GM19463 (cell line): Measurements from ENCODE around the gene TRIM32.
A peak's percentile ranks its signal among the peaks of the same experiment; 100 is the strongest.
"Not testable (repeated sequence)": the region's sequence is repeated elsewhere in the genome, so short reads cannot be mapped to it uniquely, and the experiment has no call there.

Experiments used
- ATAC-seq: cut with Tn5 transposase; IDR thresholded peaks from one replicate; pipeline ENCODE4 v1.9.1; 2021; ENCODE audit warnings: mild to moderate bottlenecking, moderate library complexity; ENCODE audit not compliant: unreplicated experiment

The TRIM32 gene

DNA sequence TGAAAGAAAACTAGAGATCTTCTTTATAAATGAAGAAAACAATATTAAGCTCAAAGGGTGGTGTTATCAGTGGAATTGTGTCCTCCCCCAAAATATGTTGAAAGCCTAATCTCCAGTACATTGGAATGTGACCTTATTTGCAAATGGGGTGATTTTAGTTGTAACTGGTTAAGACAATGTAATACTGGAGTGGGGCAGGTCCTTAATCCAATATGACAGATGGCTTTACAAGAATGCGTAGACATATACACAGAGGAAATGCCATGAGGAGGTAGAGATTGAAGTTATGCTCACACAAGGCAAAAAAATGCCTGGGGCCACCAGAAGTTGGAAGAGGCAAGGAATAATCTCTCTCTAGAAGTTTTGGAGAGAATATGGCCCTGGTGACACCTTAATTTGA is 13.7 kb upstream of the TRIM32 start:
- ATAC-seq = no peak

DNA sequence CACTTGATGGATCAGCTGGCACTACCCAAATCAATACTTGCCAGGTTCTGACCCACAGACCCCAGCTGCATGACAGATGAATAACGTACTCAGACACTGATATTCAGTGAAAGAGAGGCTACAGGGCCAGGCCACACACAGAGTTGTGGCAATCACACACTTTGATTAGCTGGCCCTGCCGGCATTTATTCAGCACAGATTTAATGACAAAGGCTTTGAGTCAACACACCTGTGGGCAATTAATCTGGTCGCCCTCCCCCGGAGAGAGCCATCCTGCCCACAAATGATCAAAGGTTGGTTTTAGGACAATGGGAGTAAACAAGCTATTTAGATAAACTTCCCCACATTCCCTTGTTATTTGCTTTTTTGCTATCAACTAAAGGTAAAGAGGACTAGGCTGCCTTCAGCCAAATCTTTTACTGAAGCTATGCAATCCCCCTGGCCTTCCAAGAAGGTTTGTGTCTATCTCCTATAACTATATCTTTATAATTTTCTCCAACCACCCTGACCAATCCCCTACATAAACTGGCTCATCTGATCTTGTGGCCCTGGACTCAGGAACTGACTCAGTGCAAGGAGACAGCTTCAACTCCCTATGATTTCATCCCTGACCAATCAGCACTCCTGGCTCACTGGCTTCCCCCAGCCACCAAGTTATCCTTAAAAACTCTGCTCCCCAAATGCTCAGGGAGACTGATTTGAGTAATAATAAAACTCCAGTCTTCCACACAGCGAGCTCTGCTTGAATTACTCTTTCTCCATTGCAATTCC is 12.7 kb upstream of the TRIM32 start:
- no peak for ATAC-seq

DNA sequence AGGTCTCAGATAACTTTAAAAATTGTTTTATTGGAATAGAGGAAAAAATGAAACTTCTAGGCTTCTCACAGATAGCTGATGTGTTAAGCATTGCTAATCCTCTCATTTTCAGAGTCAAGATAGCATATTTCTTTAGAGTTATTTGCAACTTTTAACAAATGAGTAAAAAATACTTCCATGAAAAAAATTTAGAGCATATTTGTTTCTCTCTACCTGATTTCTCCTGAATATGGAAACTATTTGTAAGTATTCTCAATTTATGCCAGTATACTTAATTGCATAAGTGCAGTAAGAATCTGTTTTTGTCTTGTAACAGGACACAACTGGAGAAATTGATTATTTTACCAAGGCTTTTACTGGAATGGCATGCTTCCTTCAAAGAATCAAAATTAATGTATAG is 3.6 kb upstream of the TRIM32 start:
- no peak for ATAC-seq

DNA sequence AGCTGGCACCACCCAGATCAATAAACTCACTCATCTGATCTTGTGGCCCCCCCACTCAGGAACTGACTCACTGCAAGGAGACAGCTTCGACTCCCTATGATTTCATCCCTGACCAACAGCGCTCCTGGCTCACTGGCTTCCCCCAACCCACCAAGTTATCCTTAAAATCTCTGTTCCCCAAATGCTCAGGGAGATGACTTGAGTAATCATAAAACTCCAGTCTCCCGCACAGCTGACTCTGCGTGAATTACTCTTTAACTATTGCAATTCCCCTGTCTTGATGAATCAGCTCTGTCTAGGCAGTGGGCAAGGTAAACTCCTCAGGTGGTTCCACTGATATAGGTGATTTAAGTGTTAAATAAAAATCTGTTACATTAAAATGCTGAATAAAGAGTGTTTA is 1.9 kb upstream of the TRIM32 start:
- ATAC-seq = no peak

DNA sequence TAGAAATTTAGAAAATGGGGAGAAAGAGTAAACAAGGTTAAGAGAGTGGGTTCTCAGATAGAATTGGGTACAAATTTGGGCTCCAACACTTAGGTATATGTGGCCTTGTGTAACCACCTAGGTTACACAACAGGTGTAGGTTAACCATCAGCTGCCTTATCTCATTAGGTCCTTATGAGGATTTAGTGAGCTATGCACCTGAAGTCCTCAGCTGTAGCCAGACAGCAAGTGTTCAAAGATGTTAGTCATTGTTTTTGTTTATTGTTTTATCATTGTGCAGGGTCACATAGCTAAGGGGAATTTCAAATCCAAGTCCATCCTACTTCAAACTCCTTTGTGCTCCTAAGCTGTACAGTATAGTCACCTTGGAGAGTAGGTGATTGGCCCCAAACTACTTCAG is 970 bp upstream of the TRIM32 start:
- ATAC-seq = no peak

DNA sequence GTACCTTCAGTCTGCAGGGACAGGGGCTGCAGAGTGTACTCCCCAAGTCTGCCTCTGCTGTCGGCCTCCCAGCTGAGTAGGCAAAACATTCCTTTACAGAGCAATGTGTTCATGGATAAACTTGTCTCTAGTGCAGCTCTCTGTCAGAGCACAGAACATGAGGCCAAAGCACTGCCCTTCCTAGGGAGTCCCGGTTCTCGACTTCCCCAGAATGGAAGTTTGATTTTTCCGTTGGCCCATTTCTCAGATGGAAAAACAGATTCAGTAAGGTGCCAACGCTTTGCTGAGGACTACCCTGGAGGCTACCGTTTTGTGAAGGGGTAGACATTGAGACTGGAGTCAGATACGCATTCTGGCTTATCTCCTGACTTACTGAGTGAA is 422 bp upstream of the TRIM32 start:
- peak; percentile 35 for ATAC-seq

DNA sequence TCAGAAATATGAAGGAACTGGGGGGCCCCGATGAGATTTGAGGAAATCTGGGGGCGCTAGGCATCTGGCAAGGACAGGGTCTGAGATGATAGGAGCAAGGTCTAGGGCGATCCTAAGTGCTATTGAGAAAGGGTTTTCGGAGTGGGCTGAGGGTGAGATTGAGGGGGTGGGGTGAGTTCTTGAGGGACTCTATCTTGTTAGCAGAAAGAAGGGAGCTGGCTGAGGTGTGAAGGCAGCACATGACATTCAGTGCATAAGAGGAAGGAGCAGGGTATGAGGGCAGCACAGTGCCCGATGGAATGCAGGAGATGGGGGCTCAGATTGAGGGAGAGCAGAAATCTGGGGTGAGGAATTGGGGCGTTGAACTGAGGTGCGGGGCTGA is 640 bp downstream of the TRIM32 start:
- ATAC-seq = no peak

DNA sequence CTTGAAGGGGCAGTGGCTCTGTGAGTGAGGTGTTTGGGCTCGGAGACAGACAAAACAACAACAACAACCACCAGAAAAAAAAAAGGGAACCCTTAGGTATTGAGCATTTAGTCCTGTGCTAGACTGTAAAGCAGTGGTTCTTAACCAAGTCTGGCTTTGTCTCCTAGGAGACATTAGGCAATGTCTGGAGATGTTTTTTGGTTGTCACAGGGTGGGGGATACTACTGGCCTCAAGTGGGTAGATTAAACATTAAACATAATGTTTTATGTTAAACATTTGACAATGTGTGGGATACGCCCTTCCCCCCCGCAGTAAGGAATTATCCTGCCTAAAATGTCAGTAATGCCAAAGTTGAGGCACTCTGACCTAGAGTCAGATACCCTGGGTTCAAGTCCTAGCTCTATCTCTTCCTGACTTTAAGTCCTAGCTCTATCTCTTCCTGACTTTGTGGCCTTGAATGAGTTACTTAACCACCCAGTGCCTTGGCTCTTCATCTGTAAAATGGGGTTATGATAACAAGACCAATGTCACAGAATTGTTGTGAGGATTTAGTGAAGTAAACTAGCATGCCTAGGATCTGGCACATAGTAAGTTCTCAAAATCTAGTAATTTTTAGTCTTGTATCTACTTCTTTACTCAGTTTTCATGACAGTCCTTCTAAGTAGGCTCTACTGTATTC is 1.8 kb downstream of the TRIM32 start:
- ATAC-seq = no peak

DNA sequence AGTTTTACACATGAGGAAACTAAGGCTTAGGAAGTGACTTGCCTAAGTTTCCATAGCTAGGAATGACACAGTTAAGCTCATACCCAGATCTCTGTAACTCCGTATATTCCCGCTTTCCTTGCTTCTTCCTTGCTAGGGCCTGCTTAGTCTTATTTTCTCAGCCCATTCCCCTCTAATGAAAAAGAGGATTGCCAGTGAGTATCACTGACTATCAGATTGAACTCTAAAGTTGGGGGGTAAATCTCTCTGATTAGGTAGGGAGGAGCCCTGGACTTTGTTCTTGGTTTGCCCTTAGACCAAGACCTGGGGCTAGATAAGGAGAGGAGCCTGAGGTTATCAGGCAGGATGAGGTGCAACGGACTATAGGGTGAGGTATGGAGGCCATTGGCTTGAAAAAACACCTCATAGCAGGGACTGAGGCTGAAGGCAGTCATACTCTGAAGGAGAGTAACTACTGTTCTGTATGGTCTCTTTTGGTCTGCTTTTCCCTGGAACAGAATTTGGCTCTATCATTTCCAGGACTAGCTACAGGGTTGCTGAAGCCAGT is 2.5 kb downstream of the TRIM32 start:
- ATAC-seq = no peak

DNA sequence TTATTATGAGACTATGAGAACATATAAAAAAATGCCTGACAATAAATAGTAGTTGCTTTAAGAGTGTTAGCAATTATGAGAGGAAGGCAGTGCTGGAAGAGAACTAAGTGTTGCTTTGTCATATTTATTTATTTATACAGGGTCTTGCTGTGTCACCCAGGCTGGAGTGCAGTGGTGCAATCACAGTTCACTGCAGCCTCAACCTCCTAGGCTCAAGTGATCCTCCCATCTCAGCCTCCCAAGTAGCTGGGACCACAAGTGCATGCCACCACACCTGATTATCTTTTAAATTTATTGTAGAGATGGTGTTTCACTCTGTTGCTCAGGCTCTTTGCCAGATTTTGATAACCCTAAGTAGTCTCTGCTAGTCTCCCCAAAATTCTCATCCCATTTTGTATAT is 3.7 kb downstream of the TRIM32 start:
- not testable (repeated sequence) for ATAC-seq

DNA sequence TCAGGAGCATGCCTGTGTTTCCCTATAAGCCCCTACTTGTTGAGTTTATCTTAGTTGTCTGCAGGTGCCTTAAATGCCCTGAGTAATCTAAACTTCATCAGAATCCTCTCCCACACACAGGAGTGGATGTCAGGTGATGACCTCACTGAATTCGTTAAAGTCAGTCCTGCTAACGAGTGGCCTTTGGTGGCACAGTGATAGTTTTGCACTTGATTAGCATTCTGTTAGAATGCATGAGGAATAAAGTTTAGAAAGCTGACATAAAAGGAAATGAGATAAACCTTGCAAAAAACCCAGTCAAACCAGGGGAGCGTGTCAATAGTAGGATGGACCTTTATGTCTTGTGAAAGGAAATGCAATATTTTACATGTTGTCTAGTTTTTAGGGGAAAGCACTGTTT is 4.5 kb downstream of the TRIM32 start:
- ATAC-seq = no peak

DNA sequence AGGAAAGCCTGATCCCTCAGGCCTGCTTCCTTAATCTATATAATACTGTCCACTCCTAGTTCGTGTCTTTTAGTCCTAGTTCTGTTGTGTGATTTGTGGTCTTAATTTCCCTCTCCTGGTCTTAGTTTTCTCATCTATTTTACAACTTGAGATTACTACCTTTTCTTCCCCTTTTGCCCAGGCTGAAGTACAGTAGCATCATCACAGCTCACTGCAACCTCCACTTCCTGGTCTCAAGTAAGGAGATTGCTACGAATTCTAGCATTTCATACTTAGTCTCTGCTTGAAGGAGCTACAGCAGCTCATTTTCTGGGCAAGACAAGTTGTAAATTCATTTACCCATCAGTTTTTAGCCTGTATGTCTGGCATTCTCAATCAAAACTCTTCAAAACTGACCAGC is 5.5 kb downstream of the TRIM32 start:
- no peak for ATAC-seq

DNA sequence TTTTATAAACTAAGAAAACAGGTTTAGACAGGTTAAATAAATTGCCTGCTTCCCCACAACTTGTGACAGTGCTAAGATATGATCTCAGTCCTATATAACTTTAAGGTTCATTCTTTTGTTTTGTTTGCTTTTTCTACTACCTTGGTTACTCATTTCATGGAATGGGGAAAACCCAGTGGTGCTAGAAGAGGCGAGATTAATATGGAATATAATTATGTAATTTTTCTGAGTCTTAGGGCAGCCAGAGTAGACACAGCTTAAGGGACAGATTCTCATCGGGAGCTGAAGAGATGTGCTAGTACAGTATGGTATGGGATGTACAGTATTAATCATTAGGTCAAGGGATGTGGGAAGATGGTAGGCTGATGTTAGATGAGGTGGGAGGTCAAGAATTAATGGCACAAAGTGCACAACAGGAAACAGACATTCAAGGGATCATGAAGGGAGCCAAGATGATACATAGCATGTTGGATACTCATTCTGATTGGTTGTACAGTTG is 6.2 kb downstream of the TRIM32 start:
- ATAC-seq = no peak

DNA sequence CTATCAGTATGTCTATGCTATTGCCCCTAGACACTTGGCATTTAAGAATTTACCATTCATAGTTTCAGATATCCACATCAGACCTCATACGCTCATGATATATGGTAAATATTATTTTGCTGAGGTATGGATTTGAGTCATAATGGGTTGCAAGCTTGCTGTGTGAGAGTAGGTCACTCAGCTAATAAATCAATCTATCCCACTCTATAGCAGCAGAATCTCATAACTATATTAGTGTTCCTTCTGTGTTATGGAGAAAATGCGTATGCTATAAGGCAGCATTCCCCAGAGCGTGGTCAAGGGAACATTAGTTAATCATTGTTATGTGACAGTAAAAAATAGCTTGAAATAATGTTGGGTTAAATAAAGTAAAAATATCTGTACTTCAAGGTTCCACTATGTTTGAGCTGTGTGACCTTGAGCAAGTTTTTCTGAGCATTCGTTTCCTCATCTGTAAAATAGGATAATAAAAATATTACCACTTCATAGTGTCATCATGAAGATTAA is 7.7 kb downstream of the TRIM32 start:
- ATAC-seq = no peak

DNA sequence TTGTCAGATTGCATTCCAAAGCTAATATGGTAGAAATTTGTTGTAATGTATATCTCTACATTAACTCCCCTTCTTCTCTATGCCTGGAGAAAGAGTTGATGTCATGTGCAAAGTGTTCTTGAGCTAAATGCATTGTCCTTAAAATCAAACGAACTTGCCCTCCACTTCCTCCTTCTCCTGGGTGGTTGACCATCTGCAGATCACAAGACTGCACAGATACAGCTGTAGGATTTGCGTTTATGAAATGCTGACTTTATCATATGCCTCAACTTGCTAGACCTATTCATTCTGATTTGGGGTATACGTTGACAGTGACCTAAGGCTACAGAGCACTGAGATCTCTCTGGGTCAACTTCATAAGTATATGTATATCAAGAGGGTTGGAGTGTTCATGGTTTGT is 8.3 kb downstream of the TRIM32 start:
- no peak for ATAC-seq

DNA sequence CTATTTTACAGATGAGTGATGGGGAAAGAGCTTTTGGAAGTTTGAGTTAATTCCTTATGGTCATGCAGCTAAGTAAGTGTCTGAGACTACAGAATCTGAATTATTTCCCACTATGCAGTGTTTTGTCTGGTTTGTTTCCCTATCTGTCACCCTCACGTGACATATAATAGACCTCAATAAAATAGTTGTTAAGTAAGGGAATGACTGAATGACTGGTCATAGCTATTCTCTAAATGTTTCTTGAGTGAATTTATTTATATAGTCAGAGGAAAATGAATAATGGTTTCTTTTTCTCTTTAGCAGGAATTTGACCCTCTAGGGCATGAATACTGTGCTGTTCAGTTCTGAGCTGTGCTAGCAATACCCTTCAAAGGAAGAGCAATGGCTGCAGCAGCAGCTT is 10.3 kb downstream of the TRIM32 start:
- no peak for ATAC-seq

DNA sequence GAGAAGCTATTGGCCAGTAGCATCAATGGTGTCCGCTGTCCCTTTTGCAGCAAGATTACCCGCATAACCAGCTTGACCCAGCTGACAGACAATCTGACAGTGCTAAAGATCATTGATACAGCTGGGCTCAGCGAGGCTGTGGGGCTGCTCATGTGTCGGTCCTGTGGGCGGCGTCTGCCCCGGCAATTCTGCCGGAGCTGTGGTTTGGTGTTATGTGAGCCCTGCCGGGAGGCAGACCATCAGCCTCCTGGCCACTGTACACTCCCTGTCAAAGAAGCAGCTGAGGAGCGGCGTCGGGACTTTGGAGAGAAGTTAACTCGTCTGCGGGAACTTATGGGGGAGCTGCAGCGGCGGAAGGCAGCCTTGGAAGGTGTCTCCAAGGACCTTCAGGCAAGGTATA is 10.8 kb downstream of the TRIM32 start:
- ATAC-seq = no peak

DNA sequence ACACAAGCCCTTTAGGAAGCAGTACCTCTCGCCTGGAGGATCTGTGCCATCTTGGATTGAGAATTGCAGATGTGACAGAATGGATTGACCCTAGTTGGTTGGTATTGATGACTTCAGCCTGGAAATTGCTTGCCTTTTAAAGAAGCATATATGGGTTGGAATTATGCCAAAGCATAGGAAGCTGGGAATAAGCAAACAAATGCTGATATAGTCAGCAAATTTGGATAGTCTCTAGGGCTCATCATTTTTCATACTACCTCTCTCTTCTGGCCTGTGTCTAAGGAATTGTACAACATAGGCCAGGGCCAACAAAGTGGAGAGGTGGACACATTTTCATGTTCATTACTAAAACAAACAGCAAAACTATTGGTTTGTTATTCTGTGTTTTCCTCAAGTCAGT is 13.2 kb downstream of the TRIM32 start:
- no peak for ATAC-seq

DNA sequence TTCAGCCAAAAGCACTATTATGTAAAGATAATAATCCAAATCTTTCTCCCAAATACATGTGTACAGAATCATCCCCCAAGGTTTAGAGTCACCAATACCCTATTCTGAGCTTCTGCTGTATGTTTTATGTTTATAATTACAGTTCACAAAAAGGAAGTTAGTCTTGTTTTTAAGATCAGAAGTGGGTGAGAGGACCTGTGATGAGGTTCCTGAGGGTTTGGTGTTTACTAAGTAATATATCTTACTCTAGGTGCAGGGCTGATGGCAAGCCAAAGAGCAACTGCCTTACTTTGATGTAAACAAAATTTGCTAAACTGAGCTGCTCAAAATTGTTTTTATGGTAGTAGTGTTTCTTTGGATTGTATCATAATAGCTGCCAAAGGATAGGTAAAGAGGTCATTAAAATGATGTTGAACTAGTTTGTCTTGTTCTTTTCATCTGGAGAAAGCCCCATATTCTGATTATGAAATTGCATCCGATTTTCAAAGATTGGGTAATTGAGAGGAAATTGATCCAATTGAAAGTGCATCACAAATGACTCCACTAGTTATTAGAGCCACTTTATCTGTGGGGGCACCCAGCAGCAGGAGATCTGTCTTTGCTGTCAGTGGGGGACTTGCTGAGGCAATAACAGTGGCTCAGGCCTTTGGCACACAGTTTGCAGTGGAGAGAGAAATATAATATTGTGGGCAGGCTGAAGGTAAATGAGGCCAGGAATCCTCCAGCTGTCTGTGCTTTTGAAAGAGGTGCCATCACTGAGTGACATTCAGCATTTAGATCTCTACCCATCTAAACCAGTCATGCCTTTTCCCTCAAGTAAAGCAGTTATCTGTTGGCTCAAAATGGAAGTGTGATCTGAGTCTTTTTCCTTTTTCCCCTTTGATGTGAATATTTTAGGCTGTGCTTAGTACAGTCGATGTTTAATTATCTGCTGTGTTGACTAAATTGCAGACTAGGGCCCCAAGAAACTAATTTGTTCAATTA is 14.1 kb downstream of the TRIM32 start:
- ATAC-seq = no peak

DNA sequence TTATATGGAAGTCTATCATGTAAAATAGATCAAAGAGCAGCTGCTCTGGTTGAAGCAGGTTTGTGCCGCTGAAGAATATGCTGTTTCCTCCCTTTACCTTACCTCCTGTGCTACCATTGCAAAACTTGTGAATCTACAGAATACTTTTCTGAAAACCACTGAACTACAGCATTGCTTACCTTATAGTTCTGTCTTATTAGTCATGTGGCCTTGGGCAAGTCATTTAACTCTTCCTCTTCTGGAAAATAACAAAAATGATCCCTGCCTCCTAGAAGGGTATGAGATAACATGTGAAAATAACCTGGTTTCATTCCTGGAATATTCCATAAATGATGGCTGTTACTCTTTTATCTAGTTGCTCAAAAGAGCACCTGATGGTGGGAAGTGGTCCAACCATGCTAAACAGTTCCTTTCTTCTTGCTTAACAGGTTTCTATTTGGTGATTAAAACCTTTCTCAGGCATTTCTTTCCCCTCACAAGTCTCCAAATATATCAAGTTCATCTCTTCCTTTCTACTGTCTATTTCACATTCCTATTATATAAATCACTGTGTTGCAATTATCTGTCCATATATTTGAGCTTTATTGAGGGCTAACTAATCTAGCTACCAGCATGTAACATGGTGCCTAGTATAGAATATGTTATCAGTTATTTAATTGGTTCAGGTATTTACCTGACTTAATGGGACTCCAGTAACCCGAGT is 15.0 kb downstream of the TRIM32 start:
- ATAC-seq = no peak
